GM18511 (cell line): Measurements from ENCODE around the gene OTOR.
A peak's percentile ranks its signal among the peaks of the same experiment; 100 is the strongest.

ENCODE experiments used
- ATAC-seq: cut with Tn5 transposase; IDR thresholded peaks from one replicate; pipeline ENCODE4 v1.9.1; 2021; ENCODE audit warnings: mild to moderate bottlenecking, moderate library complexity; ENCODE audit not compliant: unreplicated experiment

OTOR gene, protein sequence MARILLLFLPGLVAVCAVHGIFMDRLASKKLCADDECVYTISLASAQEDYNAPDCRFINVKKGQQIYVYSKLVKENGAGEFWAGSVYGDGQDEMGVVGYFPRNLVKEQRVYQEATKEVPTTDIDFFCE

DNA sequence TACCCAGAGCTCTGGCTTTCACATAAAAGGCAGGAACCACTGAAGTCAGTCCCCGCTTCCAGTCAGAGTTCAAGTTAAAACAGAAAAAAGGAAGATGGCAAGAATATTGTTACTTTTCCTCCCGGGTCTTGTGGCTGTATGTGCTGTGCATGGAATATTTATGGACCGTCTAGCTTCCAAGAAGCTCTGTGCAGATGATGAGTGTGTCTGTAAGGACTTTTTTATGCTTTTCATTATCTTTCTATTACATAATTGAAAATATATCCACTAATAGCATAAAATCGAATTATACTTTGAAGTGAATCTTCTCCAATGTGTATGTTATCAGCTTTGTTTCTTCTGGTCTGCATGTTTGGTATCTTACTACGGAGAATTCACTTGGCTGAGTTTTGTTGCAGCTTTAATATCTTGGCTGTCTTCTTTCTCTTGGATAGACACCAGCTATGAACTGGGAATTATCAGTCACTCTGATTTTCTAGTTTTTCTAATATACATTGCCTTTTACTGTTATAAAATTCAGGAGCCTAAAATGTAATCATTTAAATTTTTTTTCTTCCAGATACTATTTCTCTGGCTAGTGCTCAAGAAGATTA lies at the start of gene OTOR:
Gene OTOR (plus strand): TSS at position 51 of the 593 bp plus-strand sequence. CDS start 44 bp downstream, at position 95.
- no peak for ATAC-seq

DNA sequence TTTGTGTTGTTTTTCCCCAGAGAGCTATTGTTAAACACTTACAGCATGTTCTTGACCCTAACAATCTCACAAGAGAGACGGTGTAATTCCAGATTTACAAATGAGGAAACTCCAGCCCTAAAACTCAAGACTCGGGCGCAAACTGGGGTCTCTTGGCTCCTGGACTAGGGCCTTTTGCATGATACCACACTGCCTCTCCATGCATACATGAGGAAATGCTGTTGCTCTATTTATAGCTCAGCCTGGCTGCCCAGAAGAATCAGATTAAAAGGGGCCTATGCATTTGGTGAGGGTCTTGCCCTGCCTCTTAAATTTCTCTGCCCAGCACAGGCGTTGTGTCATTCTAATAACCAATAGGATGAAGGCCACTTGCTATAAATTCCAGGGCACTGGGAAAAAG lies 48.9 kb upstream of the OTOR start:
- ATAC-seq, result no peak

DNA sequence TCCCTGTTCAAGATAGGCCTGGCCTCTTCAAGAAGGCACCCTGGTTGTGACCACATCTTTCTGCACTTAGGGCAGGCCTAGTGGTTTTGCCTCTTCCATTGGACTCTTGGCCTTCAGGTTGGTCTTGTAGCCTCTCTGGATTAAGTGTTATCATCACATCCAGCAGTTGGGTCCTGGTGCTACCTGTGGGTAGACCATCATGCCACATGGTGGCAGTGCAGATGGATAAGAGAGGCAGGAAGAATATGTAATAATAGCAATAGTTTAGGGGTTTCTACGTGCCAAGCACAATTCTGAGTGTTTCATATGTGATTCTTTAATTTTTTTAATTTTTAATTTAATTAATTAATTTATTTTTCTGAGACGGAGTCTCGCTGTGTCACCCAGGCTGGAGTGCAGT lies 46.9 kb upstream of the OTOR start:
- peak; percentile 76 for ATAC-seq

DNA sequence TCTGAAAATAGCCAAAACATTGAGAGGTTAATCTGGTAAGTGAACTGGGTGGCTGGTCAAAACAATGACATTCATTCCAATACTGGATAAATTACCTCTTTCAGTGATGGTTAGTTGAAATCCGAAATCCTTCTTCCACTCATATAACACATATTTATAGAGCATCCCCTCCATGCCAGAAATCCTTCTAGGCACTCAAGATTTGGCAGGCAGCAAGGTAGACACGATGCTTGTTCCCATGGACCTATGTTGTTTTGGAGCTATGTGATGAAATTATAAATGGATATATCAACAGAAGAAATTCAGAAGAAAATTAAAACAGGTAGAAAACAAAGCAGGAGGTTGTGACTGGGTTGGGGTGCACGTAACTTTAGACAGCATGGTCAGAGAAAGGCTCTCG lies 44.6 kb upstream of the OTOR start:
- no peak for ATAC-seq

DNA sequence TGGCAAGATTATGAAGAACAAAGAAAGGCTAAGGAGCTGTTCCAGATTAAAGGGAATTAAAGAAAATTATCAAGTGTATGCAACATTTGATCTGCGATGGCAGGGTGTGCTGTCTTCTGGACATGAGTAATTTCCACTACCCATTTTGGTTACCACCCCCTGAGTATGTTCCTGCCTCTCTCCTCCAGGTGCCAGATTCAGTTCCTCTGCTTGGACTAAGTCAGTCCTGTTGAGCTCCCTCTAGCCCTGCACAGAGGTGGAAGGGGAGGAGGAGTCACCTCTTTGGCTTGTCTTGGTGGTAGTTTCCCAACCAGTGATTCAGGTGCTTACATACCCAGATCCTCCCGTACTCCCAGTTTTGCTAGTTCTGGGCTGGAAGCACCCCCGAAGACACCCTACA lies 40.5 kb upstream of the OTOR start:
- ATAC-seq, result peak; percentile 63

DNA sequence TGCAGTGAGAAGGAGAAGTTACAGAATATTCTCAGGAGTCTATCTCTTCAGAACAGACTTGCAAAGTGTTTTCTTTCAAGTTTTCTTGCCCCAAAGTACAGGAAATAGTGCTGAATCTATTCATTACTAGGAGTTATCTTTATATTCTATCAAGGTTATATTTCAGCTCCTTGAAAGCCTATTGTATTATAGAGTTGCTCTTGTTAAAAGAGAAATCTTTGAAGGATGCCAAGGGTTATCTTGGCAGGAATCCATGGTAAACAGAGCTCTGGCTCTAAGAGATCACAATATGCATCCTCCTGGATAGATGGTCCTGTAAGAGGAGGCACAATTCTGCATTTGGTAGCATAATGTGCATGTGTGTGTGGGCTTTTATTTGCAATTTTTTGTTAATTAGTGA lies 39.6 kb upstream of the OTOR start:
- no peak for ATAC-seq

DNA sequence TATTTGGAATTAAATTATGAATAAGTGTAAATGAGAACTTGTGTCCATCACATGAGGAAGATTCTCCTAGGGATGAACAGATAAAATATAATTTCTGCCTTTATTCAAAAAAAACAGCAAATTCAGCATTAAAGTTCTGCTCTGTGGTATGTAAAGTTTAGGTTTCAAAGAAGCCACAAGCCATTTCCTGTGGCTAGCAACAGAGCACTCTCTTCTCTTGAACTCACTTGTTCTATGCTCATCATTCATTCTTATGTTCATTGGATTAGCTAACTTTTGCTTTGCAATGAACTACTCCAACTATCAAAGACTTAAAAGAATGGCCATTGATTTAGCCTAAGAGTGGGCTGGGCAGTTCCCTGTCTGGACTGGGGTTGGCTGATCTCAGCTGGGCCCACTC lies 39.1 kb upstream of the OTOR start:
- peak; percentile 85 for ATAC-seq

DNA sequence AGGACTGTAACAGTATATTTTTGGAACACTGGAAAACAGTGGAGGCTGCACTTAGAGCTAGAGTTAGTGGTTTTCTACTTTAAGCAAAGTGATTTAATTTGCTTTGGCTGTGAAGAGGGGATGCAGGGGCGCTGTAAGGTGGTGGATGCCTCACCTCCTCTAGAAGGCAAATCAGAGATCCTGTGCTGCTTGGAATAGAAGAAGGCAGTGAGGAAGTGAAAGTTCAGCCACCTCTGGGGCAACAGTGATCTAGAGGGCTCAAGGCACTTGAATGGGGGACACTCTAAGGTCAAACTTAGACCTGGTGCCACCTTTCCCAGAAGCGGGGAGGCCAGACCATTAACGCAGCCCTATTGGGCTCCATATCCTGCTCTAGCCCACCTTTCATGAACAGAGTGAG lies 37.4 kb upstream of the OTOR start:
- ATAC-seq, result peak; percentile 64

DNA sequence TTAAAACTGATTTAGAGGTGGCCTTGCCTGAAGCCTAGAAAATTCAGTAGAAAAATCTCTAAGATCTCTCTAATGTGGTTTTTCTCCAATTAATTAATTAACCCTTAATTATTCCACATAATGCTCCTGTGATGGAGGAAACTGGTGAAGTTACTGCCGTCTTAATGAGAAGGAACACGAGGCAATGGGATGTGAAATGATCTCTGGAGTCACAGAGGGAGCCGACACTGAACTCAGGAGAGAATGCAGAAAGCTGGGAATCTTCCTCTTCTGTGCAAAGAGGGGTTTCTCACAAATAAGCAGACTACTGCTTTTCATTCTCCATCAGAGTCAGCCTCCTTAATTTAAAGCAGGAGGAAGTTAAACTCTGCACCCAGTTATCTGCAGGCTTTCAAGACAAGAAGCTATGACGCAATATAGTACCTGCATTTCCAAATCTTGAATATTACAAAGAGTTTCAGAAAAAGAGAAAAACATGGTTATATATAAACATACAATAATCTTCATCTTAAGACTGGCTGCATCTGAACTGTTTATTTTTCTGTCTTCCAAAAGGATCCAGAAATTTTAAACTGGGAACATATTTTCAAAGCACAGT lies 36.4 kb upstream of the OTOR start:
- no peak for ATAC-seq

DNA sequence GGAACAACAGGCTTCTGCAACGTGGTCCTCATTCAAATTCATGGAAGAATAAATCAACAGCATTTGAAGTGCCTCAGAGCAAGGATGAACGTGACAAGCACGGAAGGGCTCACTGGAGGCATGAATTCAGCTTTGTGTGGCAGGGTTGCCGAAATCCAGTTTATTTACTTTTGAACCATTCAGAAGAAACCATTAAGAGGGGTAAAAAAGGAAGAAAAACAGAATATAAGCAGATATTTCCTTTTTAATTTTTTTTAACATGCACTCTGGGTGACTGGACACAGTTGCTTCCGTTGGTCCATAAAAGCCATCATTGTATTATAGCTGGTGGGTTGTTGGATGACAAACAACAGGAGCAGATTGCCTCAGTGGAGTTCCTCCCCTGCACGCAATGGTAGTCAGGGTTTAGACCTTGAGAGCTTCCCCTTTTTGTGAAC lies 35.6 kb upstream of the OTOR start:
- no peak for ATAC-seq

DNA sequence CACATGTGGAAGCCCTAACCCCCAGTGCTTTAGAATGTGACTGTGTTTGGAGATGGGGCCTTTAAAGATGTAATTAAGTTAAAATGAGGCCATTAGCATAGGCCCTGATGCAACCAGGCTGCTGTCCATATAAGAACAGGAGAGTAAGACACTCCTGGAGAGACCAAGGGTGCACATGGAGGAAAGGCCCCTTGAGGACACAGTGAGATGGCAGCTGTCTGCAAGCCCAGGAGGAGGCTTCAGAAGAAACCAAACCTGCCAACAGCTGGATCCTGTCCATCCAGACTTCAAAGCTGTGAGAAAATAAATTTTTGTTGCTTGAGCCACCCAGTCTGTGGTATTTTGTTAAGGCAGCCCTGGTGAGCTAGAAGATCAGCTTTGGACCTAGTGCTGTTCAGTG lies 35.1 kb upstream of the OTOR start:
- ATAC-seq, result no peak

DNA sequence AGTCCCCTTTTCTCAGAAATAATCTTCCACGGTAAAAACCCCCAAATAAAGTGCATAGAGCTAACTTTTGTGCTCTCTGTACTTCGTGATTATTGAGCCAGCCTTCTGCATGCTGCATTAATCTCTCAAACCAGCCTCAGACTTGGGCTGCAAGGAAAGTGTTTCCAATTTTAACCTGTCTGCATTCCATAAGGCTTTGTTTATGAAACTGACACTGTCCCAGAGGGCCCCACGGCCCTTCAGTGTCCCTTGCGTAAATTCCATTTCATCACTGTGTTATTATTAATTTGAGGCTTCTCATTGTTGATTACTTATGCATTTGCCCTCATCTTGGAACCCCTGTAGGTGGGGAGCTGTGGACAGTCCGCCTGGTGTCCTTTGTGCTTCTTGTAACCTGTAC lies 33.9 kb upstream of the OTOR start:
- ATAC-seq, result no peak

DNA sequence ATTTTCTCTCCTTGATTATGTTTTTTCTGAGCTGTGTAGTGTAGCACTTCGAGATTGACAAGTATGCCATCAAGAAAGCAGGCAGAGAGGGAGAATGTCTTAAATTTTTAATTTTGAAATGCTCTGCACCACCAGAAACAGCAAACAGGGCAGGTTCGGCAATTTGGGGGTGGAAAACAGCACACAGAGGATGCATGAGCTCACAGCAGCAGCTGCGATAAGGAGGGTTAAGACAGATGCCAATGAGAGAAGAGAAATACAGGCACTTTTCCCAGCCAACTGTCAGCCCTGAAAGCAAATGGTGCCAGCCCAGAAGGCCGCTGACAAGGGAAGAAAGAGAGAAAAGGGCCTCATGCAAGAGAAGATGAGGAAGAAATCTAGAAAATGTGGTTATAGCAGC lies 33.4 kb upstream of the OTOR start:
- ATAC-seq, result no peak

DNA sequence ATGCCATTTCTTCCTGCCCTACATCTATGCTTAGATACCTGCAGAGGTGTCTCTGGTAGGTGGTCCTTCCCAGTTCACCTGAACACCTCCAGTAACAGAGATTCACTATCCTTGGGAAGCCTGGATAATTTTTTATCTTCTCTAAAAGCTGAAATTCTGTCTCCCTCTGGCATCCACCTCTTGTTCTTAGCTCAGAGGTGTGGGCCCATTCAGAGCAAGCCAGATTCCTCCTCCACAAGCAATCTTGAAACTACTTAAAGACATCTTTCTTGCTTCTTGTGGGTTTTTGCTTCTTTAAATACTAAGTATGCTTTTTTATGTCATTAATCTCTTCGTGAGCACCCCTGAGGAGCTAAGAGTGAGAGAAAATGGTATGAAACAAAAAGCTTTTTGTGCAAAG lies 28.7 kb upstream of the OTOR start:
- no peak for ATAC-seq

DNA sequence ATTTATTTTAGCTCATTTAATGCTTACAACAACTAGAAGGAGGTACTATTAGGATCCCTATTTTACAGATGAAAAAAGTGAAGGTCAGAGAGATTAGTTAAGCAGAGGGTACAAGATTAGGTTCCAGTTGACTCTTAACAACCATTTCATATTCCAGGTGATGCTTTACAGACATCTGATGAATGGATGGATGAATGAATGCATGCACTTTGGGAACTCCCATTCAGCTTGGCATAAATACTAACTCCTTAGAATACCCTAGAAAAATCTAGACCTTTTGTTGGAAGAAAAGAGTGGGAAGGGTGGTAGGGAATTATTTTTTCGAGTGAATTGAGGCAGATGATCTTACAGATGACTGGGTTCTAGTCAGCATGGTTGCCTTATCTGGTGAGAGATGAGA lies 19.1 kb upstream of the OTOR start:
- ATAC-seq, result no peak

DNA sequence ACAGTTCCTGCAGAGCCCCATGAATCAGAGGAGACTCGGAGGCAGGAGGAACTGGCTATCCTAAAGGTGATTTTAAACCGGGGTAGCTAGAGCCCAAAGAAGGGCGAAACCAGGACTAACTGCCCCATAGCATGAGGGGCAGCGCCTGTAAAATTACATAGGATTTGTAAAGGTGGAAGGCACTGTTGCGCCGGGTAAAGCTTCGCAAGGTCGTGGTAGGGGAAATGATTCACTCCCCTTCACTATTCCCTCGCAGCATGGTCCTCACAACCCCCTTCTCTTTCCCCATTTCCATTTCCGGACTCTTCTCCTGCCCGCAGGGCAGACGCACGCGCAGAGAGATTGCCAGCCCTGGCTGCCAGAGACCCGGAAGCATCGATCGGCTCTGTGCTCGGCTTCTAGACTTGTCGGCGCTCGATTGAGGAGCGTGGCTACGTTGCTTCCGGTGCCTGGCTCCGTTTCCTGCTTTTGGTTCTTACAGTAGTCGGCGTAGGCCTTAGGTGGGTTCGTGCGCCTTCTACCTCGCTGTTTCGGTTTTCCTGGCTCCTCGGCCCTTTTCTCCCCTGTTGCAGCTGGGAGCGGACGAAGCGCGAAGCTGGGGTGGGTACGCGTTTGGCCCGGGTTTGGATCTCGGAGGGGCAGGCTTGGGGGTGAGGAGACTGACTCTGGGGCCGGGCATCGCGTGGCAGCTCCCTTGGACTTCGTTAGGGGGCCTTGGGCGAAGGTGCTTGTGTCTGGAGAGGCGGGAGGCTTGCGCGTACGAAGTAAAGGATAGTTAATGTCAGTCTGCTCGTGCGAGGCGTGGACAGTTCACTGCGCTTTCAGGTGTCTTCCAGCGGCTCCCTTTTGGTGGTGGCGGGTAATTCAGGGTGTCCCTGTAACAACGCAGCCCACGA lies 18.3 kb upstream of the OTOR start, which contains the start of gene SNRPB2:
Gene SNRPB2 (plus strand): TSS at position 462 of the 896 bp plus-strand sequence. CDS start 1,677 bp downstream, outside the sequence.
- ATAC-seq, result peak; percentile 99

DNA sequence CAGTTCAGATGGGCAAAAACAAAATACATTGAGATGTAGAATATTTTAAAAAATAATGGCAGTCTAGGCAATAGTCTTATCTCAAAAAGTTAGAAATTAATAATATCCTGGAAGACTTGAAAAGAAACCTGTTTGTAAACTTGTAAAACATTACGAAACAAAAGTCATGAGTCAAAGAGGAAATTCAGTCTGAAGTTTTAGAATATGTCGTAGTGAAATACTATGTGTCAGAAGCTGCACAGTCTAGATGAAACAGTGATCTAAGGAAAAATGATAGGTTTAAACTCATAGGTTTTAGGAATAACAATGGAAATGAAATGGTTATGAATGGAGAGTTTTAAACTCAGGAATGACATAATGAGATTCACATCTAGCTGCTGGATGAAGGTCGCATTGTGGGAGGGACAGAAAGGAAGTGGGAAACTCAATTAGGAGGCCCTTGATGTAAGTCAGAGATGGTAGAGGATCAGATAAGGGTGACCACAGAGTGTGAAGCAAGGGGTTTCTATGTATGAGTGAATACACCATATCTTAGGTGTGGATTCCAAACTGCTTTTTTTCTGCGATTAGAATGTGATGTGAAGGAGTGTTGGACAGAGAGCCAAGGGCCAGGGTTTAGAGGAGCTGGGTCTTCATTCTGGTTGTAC lies 15.5 kb upstream of the OTOR start:
- ATAC-seq, result no peak

DNA sequence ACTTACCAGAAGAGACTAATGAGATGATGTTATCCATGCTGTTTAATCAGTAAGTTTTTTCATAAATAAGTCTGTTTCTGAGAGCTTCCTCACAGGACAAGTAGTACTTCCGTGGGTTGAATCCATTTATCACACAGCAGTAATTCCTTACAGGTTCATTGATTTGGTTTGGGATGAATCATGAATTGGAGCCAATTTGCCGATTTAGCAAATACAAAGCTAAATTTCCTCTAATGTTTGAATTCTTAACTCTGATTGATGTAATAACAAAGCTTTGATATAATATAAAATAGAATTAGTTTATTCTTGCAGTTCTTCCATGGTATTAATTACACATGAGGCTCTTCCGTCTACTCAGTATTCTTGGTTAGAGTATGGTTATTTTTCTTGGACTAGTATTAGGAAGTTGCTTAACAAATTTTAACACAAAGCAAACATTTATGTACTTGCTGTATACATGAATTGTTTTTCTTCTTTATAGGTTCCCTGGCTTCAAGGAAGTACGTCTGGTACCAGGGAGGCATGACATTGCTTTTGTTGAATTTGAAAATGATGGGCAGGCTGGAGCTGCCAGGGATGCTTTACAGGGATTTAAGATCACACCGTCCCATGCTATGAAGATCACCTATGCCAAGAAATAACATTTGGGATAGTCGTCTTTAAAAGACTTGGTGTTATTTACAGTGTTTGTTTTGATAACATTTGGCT lies 7.6 kb upstream of the OTOR start:
- ATAC-seq, result no peak

DNA sequence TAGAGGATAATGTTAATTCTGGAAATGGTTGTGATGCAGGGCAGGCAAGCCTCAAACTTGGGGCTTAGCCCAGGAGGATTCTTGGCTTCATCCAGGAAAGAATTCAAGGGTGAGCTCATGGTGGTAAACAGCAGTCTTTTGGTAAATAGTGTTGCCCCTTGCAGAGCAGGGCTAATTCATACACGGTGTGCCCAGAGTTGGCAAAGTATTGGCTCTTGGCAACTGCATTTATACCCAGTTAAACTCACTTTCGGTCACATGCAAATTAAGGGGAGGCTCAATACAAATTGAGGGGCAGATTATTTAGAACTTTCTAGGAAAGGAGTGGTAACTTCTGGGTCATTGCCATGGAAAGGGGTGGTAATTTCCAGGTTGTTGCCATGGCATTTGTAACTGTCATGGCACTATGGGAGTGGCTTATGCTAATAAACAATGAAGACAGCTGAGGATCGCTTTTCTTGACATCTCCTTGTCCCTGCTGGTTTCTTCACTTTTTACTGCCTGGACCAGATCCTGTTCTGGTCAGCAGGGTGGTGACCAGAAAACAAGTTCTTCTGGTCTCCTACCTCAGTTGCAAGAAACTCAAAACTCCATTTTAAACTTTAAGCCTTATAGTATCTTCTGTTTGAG lies 3.9 kb upstream of the OTOR start:
- no peak for ATAC-seq

DNA sequence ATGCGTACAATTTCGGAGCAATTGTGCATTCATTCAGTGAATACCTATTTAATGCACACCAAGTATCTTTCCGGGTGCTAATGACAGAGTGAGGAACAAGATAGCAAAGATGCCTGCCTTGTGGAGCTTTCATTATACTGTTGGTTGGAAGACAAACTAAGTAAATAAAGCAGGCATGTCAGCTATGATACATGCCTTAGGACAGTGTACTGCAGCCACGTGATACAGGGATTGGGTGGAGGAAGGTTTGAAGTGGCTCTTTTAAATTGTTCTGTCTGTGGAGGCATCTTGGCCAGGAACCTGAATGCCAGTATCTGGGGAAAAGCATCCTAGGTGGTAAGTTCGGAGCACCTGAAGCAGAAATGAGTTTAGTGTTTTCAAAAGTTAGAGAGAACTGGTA lies 3.0 kb upstream of the OTOR start:
- ATAC-seq, result no peak
